ENCODE measurements around the gene CST7. TPM values are rescaled to one million over a fixed set of nuclear protein-coding genes. Genes with fewer than 3 reads are reported as not detected.

CST7 gene
- total and polyA plus RNA-seq, 10 of the 15 experiments (the other 5 are each of a cell fraction or from before 2014, with no cell fraction given) = 0.69 TPM; not detected in 9

DNA sequence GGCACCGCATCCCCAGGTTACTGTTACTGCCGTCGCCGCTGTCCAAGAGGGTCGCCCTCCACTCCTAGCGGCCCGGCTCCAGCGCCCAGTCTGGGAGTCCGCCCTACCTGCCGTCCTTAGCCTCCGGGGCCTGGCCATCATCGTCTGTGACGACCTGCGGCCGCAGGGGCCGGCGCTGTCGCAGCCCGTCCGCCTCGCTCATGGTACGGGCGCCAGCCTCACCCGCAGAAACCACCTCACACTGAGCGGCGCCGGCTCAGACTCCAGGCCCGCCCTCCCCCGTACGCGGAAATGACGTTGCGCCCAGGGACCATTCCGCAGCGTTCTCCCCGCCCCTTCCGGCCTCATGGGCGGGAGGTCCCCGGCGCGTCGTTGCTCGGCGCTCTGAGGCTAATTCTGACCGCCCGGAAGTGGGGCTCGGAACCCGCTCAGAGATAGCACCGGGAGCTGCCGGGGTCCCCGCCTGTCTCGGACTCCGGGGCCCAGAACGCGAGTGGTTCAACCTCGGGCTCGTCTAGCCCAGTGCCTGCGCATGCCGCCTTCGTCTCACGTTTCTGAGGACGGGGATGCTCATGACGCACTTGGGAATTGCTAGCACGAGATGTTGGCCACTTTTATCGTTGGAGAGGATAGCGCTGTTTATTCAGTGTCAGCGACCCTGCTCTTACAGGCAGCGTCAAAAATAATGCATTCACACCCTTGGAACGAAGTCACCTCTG lies 43.6 kb downstream of the CST7 start, which contains the start of gene APMAP (continued):
- TF ChIP-seq EP300 (IDR thresholded peaks at IDR 0.05; ENCODE audit: borderline replicate concordance in 1 of 2, control insufficient read depth in 1 of 2, low read depth in 2 of 2, low read length in 2 of 2) (0 out of 4 replicates have a peak, but pooled peaks of 1 of the 2 experiments have one; percentile 39), BACH1 (IDR thresholded peaks at IDR 0.05; ENCODE audit: borderline replicate concordance) (peak; percentile 45), MXI1 (IDR thresholded peaks at IDR 0.05; ENCODE audit: low read depth, low read length) (peak; percentile 83), CHD2 (IDR thresholded peaks at IDR 0.05; ENCODE audit: borderline replicate concordance, low read depth, low read length) (peak; percentile 44; the same call in 1 of the 2 replicates), SMAD1 (IDR thresholded peaks at IDR 0.05; ENCODE audit: low read depth, partially characterized antibody) (peak; percentile 74), SIX5 (IDR thresholded peaks at IDR 0.05; ENCODE audit: low read depth, low read length, severe bottlenecking) (peak; percentile 23), NFYB (IDR thresholded peaks at IDR 0.05; ENCODE audit: insufficient read depth, low read depth, low read length) (no peak), EGR1 (IDR thresholded peaks at IDR 0.05; ENCODE audit: borderline replicate concordance in 1 of 2, low read depth in 2 of 2, low read length in 2 of 2) (peak; percentile 40 to 46; a peak in 2 of 3 replicates), ETV6 (conservative IDR thresholded peaks at IDR 0.05 in 1 of 2, IDR thresholded peaks at IDR 0.05 in 1 of 2; ENCODE audit: borderline replicate concordance in 1 of 2, low read depth in 1 of 2) (0 out of 4 replicates have a peak, but pooled peaks of 1 of the 2 experiments have one; percentile 22), SRF (IDR thresholded peaks at IDR 0.05; ENCODE audit: low read depth in 2 of 2, low read length in 2 of 2) (peak in 1 of 2 experiments; percentile 57; a peak in 2 of 4 replicates), TBL1XR1 (IDR thresholded peaks at IDR 0.05; ENCODE audit: low read depth, low read length) (no peak)
- TF ChIP-seq, protein P1, sequence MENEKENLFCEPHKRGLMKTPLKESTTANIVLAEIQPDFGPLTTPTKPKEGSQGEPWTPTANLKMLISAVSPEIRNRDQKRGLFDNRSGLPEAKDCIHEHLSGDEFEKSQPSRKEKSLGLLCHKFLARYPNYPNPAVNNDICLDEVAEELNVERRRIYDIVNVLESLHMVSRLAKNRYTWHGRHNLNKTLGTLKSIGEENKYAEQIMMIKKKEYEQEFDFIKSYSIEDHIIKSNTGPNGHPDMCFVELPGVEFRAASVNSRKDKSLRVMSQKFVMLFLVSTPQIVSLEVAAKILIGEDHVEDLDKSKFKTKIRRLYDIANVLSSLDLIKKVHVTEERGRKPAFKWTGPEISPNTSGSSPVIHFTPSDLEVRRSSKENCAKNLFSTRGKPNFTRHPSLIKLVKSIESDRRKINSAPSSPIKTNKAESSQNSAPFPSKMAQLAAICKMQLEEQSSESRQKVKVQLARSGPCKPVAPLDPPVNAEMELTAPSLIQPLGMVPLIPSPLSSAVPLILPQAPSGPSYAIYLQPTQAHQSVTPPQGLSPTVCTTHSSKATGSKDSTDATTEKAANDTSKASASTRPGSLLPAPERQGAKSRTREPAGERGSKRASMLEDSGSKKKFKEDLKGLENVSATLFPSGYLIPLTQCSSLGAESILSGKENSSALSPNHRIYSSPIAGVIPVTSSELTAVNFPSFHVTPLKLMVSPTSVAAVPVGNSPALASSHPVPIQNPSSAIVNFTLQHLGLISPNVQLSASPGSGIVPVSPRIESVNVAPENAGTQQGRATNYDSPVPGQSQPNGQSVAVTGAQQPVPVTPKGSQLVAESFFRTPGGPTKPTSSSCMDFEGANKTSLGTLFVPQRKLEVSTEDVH (IDR thresholded peaks at IDR 0.05; ENCODE audit: low read depth, partially characterized antibody) = no peak
- TF ChIP-seq, protein P2, sequence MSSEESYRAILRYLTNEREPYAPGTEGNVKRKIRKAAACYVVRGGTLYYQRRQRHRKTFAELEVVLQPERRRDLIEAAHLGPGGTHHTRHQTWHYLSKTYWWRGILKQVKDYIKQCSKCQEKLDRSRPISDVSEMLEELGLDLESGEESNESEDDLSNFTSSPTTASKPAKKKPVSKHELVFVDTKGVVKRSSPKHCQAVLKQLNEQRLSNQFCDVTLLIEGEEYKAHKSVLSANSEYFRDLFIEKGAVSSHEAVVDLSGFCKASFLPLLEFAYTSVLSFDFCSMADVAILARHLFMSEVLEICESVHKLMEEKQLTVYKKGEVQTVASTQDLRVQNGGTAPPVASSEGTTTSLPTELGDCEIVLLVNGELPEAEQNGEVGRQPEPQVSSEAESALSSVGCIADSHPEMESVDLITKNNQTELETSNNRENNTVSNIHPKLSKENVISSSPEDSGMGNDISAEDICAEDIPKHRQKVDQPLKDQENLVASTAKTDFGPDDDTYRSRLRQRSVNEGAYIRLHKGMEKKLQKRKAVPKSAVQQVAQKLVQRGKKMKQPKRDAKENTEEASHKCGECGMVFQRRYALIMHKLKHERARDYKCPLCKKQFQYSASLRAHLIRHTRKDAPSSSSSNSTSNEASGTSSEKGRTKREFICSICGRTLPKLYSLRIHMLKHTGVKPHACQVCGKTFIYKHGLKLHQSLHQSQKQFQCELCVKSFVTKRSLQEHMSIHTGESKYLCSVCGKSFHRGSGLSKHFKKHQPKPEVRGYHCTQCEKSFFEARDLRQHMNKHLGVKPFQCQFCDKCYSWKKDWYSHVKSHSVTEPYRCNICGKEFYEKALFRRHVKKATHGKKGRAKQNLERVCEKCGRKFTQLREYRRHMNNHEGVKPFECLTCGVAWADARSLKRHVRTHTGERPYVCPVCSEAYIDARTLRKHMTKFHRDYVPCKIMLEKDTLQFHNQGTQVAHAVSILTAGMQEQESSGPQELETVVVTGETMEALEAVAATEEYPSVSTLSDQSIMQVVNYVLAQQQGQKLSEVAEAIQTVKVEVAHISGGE (CRISPR knock-in tag; IDR thresholded peaks at IDR 0.05) = peak; percentile 55; the same call in 1 of the 2 replicates
- TF ChIP-seq, protein P3, sequence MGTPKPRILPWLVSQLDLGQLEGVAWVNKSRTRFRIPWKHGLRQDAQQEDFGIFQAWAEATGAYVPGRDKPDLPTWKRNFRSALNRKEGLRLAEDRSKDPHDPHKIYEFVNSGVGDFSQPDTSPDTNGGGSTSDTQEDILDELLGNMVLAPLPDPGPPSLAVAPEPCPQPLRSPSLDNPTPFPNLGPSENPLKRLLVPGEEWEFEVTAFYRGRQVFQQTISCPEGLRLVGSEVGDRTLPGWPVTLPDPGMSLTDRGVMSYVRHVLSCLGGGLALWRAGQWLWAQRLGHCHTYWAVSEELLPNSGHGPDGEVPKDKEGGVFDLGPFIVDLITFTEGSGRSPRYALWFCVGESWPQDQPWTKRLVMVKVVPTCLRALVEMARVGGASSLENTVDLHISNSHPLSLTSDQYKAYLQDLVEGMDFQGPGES (IDR thresholded peaks at IDR 0.05) = no peak; the same call in 1 of the 2 replicates
- TF ChIP-seq, protein P4, sequence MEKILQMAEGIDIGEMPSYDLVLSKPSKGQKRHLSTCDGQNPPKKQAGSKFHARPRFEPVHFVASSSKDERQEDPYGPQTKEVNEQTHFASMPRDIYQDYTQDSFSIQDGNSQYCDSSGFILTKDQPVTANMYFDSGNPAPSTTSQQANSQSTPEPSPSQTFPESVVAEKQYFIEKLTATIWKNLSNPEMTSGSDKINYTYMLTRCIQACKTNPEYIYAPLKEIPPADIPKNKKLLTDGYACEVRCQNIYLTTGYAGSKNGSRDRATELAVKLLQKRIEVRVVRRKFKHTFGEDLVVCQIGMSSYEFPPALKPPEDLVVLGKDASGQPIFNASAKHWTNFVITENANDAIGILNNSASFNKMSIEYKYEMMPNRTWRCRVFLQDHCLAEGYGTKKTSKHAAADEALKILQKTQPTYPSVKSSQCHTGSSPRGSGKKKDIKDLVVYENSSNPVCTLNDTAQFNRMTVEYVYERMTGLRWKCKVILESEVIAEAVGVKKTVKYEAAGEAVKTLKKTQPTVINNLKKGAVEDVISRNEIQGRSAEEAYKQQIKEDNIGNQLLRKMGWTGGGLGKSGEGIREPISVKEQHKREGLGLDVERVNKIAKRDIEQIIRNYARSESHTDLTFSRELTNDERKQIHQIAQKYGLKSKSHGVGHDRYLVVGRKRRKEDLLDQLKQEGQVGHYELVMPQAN (conservative IDR thresholded peaks at IDR 0.05) = peak; percentile 45
- TF ChIP-seq, protein P5, sequence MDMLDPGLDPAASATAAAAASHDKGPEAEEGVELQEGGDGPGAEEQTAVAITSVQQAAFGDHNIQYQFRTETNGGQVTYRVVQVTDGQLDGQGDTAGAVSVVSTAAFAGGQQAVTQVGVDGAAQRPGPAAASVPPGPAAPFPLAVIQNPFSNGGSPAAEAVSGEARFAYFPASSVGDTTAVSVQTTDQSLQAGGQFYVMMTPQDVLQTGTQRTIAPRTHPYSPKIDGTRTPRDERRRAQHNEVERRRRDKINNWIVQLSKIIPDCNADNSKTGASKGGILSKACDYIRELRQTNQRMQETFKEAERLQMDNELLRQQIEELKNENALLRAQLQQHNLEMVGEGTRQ (IDR thresholded peaks at IDR 0.05; ENCODE audit: borderline replicate concordance, low read depth, low read length) = no peak
